ENCODE measurements around the gene HMGCLL1.
A peak's percentile ranks its signal among the peaks of the same experiment; 100 is the strongest.

HMGCLL1 gene

DNA sequence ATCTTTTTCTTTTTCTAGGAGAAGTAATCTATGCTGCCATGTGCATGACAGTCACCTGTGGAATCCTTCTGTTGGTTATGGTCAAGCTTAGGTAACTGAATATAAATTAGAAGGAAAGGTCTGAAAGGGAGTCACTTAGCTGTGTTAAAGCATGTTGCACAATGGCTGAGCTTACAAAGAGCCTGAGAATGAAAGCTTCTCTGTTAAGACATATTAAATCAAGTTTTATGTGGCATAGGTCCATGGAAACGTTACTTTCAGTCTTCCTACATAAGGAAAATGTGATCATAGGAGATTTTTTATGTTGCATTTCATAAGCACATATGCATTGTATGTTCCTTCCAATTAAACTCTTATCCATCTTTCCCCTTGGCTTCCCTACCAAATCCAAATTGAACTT, 179.6 kb downstream of the HMGCLL1 start:
- TF ChIP-seq, protein P1, sequence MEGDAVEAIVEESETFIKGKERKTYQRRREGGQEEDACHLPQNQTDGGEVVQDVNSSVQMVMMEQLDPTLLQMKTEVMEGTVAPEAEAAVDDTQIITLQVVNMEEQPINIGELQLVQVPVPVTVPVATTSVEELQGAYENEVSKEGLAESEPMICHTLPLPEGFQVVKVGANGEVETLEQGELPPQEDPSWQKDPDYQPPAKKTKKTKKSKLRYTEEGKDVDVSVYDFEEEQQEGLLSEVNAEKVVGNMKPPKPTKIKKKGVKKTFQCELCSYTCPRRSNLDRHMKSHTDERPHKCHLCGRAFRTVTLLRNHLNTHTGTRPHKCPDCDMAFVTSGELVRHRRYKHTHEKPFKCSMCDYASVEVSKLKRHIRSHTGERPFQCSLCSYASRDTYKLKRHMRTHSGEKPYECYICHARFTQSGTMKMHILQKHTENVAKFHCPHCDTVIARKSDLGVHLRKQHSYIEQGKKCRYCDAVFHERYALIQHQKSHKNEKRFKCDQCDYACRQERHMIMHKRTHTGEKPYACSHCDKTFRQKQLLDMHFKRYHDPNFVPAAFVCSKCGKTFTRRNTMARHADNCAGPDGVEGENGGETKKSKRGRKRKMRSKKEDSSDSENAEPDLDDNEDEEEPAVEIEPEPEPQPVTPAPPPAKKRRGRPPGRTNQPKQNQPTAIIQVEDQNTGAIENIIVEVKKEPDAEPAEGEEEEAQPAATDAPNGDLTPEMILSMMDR (IDR thresholded peaks at IDR 0.05; ENCODE audit: unreplicated experiment in 3 of 3): no peak
- peaks cover 21% of the 10 kb centered on the region for H3K4me1 Mint-ChIP-seq
- H3K36me3 Mint-ChIP-seq (ENCODE audit: low read depth): no peaks in the 10 kb centered on the region
- no peak overlapping the region for H3K4me3 Mint-ChIP-seq
- H3K27me3 Mint-ChIP-seq (ENCODE audit: low read depth): no peaks in the 10 kb centered on the region
- H3K9me3 Mint-ChIP-seq: no peaks in the 10 kb centered on the region
- no peak overlapping the region for H3K27ac Mint-ChIP-seq

DNA sequence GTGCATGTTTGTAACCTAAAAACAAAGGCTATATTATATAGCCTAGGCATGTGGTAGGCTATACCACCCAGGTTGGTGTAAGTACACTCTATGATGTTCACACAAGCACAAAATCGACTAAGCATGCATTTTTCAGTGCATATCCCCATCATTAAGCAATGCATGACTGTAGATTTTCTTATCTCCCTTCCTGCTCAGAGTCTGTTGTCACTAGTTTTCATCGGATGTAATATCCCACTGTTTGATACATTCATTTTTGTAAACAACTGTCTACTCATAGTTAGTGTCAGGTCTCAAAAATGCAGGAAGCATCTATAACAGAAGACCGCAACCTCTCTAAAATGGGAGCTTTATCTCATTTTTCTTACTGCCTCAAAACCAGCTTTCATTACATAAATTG, 181.0 kb downstream of the HMGCLL1 start:
- TF ChIP-seq, protein P1 (IDR thresholded peaks at IDR 0.05; ENCODE audit: unreplicated experiment in 3 of 3): no peak
- Mint-ChIP-seq H3K36me3 (ENCODE audit: low read depth) (no peaks in the 10 kb centered on the region), H3K27me3 (ENCODE audit: low read depth) (no peaks in the 10 kb centered on the region), H3K9me3 (no peaks in the 10 kb centered on the region), H3K27ac (peak overlapping the region in 1 of 3 experiments; percentile 69), H3K4me1 (peaks cover 16% of the 10 kb centered on the region), H3K4me3 (no peak overlapping the region)

GRCh38 chr6:55395871-55396270, 183.1 kb downstream of the HMGCLL1 start:
- Mint-ChIP-seq H3K4me3 (no peak overlapping the region), H3K27me3 (ENCODE audit: low read depth) (no peaks in the 10 kb centered on the region), H3K4me1 (peaks cover 15% of the 10 kb centered on the region), H3K27ac (no peak overlapping the region), H3K9me3 (no peaks in the 10 kb centered on the region), H3K36me3 (ENCODE audit: low read depth) (no peaks in the 10 kb centered on the region)
- TF ChIP-seq, protein P1 (IDR thresholded peaks at IDR 0.05; ENCODE audit: unreplicated experiment in 3 of 3): no peak

- Mint-ChIP-seq H3K4me1 (no peaks in the 10 kb centered on the region), H3K27ac (peak overlapping the region in 1 of 3 experiments; percentile 43), H3K4me3 (no peak overlapping the region), H3K9me3 (no peaks in the 10 kb centered on the region), H3K36me3 (ENCODE audit: low read depth) (no peaks in the 10 kb centered on the region), H3K27me3 (ENCODE audit: low read depth) (no peaks in the 10 kb centered on the region)
- TF ChIP-seq, protein P1 (IDR thresholded peaks at IDR 0.05; ENCODE audit: unreplicated experiment in 3 of 3): no peak
These were observed 190.8 kb downstream of the HMGCLL1 start for GRCh38 chr6:55388211-55388610.
